SK-MEL-5 (cell line): ENCODE measurements around the gene GULP1. TPM values are rescaled to one million over a fixed set of nuclear protein-coding genes. Genes with fewer than 3 reads are reported as not detected.
A peak's percentile ranks its signal among the peaks of the same experiment; 100 is the strongest.

Experiments used
- DNase-seq: peaks from one replicate; pipeline ENCODE4 v3.0.0-alpha.2; 2016; ENCODE audit warnings: low read depth, low spot score
- in situ Hi-C: cut with HindIII; loops from 2 replicates; pipeline ENCODE4 v1.10.0; 2016; ENCODE audit warnings: low sequenced_read_pairs, high pct_unique_total_duplicates, low pct_unique_long_range_greater_than_20kb
- total RNA-seq: library from RNA; depleted of rRNA; stranded (reverse); fragments of >200 nt; shearing (Covaris generic); gene quantifications from 2 replicates; pipeline ENCODE4 v1.2.3, GENCODE V29; 2014

The GULP1 gene
- total RNA-seq, 1 experiment from 2014 or later = 34.6 TPM

GRCh38 chr2:188471166-188471565, 179.5 kb downstream of the GULP1 start:
- in situ Hi-C loops = no loop called here
- DNase-seq = no peak

- in situ Hi-C loops = no loop called here
- no peak for DNase-seq
Measured at GRCh38 chr2:188473306-188473705, 181.6 kb downstream of the GULP1 start.

DNA sequence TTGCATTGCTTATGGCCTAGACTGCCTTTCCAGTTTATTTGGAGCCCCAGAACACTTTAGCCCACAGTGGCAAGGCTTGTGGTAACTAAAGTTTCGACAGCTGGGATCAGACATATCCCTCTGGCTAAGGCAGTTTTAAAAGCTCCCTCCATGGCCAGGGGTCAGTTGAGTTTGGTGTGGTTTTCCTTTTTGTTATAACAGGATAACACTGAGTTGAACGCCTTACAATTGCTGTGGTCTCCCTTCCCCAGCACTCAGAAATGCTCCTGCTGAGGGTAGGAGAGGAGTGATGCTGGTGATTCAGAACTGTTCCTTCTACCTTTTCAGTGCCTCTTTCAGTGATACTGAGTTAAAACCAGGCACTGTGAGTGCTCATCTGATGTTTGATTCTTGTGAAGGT, 182.6 kb downstream of the GULP1 start:
- in situ Hi-C loops = no loop called here
- DNase-seq = no peak

GRCh38 chr2:188475945-188476344, 184.3 kb downstream of the GULP1 start:
- no peak for DNase-seq
- in situ Hi-C loops = no loop called here

- DNase-seq = no peak
- in situ Hi-C loops = no loop called here
Measured at GRCh38 chr2:188477564-188478103, 186.0 kb downstream of the GULP1 start.

DNA sequence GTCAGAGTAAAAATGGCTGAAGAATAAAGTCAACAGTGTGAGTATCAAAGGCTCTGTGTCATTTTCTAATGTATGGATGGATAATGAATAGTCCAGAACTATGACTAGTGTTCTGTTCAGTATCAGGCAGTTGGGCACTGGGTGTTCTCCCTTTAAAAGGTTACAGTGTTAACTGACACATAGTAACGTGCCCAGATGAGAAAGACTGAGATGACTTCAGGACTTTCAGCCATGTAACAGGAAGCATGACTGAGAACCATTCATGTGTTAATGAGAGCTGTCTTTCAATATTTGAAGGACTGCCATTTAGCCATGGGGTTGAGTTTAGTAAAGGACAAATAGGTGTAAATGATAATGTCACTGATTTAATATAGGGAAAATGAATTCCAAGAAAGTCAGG, 187.1 kb downstream of the GULP1 start:
- DNase-seq = peak; percentile 85
- in situ Hi-C loops = no loop called here

DNA sequence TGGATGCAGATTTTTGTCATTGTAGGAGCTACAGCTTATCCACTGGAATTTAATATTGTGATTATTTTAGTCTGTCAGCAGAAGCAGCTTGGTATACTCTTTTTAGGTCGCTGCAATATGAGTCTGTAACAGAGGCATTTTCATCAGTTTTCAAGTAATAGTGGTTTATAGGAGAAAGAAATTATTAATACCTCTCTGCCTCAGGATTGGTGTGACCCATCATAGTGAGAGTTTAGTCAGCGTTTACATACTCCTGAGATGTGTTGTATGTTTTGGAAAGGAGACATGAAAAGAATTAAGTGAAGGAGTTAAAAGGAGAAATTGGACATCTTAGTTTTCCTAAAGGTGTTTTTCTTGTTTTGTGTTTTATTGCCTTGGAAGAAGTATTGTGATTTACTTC, 189.8 kb downstream of the GULP1 start:
- no peak for DNase-seq
- in situ Hi-C loops = no loop called here

GRCh38 chr2:188485496-188485895, 193.8 kb downstream of the GULP1 start:
- in situ Hi-C loops = no loop called here
- no peak for DNase-seq

DNA sequence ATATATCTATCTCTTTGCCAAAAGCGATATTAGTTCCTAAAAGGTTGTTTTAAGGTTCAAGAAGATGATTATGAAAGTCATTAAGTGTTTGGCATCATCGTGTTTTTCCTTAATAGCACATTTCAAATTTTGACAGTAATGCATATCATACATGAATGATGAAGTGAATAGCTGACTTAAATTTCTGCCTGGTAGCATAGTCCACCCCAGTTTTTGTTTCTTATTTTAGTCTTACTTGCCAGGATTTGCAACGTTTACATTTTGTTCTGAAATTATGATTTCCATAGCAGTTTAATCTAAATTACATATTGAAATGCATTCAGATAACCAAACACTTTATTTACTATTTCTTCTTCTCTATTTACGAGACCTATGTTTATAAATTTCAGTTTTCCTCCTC, 201.1 kb downstream of the GULP1 start:
- in situ Hi-C loops = no loop called here
- no peak for DNase-seq

DNA sequence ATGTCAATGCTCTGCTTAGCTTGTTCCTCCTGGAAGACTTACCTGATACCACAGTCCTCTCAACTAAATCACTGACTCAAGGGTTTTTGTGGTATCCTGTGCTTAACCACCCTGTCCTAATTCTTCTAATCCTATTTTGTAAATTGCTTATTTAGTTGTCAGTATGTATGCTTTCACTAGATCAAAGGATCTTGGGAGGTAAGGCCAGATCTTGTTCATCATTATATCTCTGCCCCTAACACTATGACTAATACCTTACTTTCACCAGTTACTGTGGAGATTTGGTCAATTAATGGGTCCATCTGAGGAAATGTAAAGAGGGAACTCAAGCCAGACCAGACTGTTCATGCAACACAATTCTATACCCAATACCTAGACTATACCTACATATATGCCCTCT, 203.2 kb downstream of the GULP1 start:
- in situ Hi-C loops = no loop called here
- DNase-seq = no peak

DNA sequence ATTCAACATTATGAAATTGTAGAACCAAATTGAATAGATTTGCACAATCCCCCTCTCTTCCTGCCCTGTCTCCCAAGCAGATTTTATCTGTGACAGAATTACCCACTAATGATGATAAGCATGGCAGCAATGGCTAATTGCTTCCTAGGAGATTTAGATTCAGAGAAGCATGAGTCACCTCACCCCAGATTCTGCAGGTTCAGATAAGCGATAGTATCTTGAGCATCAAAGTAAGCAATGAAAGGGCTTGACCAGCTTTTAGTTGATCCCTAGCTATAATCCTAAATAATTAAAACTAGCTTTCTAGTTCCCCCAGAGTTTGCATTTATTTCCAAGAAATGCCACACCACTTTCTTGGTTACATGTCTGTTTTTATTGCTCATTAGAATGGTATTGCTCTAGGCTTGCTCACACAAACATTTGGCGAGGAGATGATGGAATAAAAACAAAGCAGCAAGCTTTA, 204.3 kb downstream of the GULP1 start:
- in situ Hi-C loops = no loop called here
- DNase-seq = no peak

GRCh38 chr2:188497726-188498125, 206.1 kb downstream of the GULP1 start:
- in situ Hi-C loops = no loop called here
- DNase-seq = no peak

DNA sequence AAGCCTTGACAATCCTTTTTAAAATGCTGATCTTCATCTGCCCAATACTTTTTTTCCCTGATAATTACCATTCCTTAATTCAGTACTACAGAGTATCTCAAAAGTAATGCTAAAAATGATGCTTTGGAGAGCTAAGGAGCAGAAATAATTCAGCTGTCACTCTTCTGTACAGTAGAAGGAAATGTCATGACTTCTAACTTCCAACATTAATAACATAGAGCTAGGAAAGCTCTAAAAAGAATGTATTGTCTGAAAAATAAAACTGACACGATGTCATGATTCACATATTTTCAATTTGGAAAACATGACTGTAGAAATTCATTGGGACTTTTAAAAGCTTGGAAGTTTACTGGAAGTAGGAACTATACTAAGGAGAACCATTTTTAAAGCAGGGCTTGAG, 212.3 kb downstream of the GULP1 start:
- DNase-seq = no peak
- in situ Hi-C loops = loop anchor here (25.0 kb wide), 1 partner anchor 517 kb away; no protein-coding TSS in a partner anchor

DNA sequence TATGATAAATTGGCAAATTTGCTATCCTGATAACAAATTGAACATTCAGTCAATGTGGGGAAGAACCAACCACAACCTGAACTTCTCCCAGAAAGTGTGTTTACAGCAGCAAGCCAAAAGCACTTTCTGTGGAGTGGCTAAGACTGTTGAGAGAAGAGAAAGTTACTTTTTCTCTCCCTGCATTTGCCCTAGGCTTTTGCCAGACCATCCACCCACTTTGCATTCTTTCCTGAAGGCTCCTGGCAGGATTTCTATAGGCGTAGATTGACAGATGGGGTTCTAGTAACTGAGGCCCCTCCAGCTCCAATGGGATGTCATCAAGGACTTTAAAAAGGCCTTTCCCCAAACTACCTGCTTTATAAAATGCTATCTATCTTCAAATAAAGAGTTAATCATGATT, 215.2 kb downstream of the GULP1 start:
- DNase-seq = no peak
- in situ Hi-C loops = loop anchor here (25.0 kb wide), 1 partner anchor 520 kb away; no protein-coding TSS in a partner anchor

DNA sequence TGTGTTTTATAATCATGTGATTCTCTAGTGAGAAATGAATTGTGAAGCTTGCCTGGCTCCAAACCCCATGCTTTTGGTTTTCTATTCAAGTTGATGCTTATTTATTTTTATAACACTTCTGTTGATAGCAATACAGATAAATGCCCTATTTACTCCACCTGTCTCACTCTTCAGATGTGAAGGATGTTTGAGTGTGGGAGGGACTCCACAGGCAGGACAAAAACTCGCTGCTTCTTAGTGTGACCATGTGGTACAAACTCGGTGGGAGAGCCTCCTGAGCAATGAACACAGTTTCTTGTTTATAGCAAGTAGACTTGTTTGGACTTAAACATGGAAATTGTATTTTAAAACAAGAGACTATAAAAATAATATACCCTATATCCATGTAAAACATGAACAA, 219.7 kb downstream of the GULP1 start:
- in situ Hi-C loops = loop anchor here (25.0 kb wide), 1 partner anchor 524 kb away; no protein-coding TSS in a partner anchor
- peak; percentile 23 for DNase-seq

DNA sequence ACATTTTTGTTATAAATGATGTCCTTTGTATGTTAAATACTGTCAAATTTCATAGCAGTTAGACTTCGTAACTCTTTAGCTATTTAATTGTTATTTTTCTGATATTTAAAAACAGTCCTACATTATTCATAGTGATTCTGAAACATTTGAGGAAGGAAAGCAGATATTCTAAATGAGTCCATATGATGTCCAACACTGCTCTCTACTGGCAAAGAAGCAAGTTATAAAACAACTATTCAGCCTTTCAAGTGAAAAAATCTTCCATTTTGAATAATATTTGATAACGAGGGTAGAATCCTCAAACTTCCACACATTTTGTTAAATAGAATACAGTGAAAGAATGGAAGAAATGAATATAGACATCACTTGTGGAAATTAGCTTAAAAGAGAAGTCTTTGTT, 220.8 kb downstream of the GULP1 start:
- DNase-seq = peak; percentile 74
- in situ Hi-C loops = loop anchor here (25.0 kb wide), 1 partner anchor 525 kb away; no protein-coding TSS in a partner anchor

DNA sequence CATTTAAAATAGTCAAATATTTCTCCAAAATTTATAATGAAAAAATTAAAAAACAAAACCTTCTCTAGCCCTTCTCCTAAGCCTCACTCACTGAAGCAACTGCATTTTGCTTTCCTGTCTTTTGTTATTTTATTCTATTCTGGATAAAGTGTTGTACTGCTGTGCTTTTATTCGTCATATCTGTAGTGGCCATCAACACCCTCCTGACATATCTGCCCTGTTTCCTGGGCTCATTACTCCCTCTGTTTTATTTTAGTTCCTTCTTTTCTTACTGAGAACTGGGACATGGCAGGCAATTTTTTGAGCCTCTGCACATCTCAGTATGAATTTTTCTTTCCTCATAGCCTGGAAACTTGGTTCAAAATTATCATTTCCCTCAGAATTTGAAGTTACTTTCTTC, 224.2 kb downstream of the GULP1 start:
- in situ Hi-C loops = loop anchor here (25.0 kb wide), 1 partner anchor 529 kb away; no protein-coding TSS in a partner anchor
- DNase-seq = no peak

DNA sequence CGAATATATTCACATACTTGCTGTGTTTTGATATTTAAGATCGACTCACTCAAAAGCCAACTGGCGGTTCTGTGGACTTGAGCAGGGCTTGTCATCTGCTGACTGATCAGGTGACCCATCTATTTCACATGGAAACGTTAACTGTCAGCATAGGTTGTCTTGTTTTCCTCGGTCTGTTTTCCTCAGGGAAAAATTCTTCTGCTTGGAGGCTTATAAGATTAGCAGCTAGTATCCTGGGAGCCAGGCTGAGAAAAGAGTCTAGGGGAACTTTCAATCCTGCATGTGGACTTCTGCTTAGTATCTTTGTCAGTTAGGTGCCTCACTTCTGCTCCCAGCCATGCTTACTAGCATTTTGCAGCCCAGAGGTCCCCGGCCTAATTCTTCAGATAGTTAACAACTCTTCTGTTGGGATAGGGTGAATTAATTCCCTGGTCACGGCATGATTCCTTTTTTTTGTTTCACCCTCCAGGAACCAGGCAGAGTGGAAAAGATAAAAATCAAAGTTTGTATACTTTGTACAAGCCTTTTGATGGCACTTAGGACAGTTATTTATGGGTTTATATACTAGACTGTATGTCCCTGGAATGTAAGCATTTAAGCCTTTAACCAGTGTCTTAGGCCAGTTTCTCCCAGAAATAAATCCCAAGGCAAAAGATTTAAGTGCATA, 226.0 kb downstream of the GULP1 start:
- in situ Hi-C loops = loop anchor here (25.0 kb wide), 1 partner anchor 530 kb away; no protein-coding TSS in a partner anchor
- DNase-seq = no peak

DNA sequence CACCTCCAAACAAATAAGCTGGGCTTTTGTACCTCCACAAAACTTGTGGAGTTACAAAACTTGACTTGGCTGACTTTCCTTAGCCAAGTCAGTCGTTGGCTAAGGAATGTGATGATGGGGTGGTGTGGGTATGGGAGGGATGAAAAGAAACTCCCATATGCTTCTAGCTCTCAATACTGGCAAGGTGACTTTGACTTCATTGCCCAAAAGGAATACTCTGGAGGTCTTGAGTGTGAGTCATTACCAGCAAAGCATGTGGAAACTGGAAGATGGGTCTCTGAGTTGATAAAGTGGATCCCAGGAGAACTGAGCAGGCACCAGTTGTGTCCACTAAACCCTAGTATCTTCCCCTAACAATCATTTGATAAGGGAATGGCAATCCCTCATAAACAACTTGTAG, 226.7 kb downstream of the GULP1 start:
- in situ Hi-C loops = loop anchor here (25.0 kb wide), 1 partner anchor 531 kb away; no protein-coding TSS in a partner anchor
- no peak for DNase-seq
